ENCODE data around the gene ACP7.
"Not testable (repeated sequence)": the region's sequence is repeated elsewhere in the genome, so short reads cannot be mapped to it uniquely, and the experiment has no call there.

The ACP7 gene

GRCh38 chr19:39064405-39064804, 19.8 kb upstream of the ACP7 start:
- TF ChIP-seq CTCF (IDR thresholded peaks at IDR 0.05) (no peak), ZFX (IDR thresholded peaks at IDR 0.05; ENCODE audit: borderline replicate concordance) (no peak)
- H3K27ac ChIP-seq: no peak overlapping the region

GRCh38 chr19:39065928-39066327, 18.2 kb upstream of the ACP7 start:
- H3K27ac ChIP-seq: no peak overlapping the region
- TF ChIP-seq ZFX (IDR thresholded peaks at IDR 0.05; ENCODE audit: borderline replicate concordance) (no peak), CTCF (IDR thresholded peaks at IDR 0.05) (no peak)

GRCh38 chr19:39067104-39067503, 17.1 kb upstream of the ACP7 start:
- H3K27ac ChIP-seq: no peak overlapping the region
- no peak for TF ChIP-seq ZFX (IDR thresholded peaks at IDR 0.05; ENCODE audit: borderline replicate concordance)
- no peak for TF ChIP-seq CTCF (IDR thresholded peaks at IDR 0.05)

- H3K27ac ChIP-seq: not testable (repeated sequence)
These were observed 15.9 kb upstream of the ACP7 start for GRCh38 chr19:39068259-39068658.

GRCh38 chr19:39070888-39071287, 13.3 kb upstream of the ACP7 start:
- TF ChIP-seq ZFX (IDR thresholded peaks at IDR 0.05; ENCODE audit: borderline replicate concordance) (no peak), CTCF (IDR thresholded peaks at IDR 0.05) (no peak)

GRCh38 chr19:39074205-39074692, 9.9 kb upstream of the ACP7 start:
- no peak overlapping the region for H3K27ac ChIP-seq
- no peak for TF ChIP-seq ZFX (IDR thresholded peaks at IDR 0.05; ENCODE audit: borderline replicate concordance)
- no peak for TF ChIP-seq CTCF (IDR thresholded peaks at IDR 0.05)

More at GRCh38 chr19:39070888-39071287, 13.3 kb upstream of the ACP7 start:
- no peak overlapping the region for H3K27ac ChIP-seq

GRCh38 chr19:39074942-39075341, 9.2 kb upstream of the ACP7 start:
- H3K27ac ChIP-seq: no peak overlapping the region
- no peak for TF ChIP-seq ZFX (IDR thresholded peaks at IDR 0.05; ENCODE audit: borderline replicate concordance)
- no peak for TF ChIP-seq CTCF (IDR thresholded peaks at IDR 0.05)

GRCh38 chr19:39077323-39077722, 6.8 kb upstream of the ACP7 start:
- H3K27ac ChIP-seq: no peak overlapping the region
- TF ChIP-seq CTCF (IDR thresholded peaks at IDR 0.05): no peak
- no peak for TF ChIP-seq ZFX (IDR thresholded peaks at IDR 0.05; ENCODE audit: borderline replicate concordance)

Data from 22Rv1 (cell line).